GM12892 (cell line): Measurements from ENCODE around the gene MYH6.

Experiments used
- POLR2A ChIP-seq: IDR thresholded peaks from 2 replicates; pipeline ENCODE4 v1.6.1; 2011; ENCODE audit warnings: low read depth, low read length, control low read depth
- POLR2AphosphoS5 ChIP-seq: IDR thresholded peaks from 2 replicates; pipeline ENCODE4 v1.6.1; 2011; ENCODE audit warnings: low read depth, low read length, control low read depth
- TAF1 ChIP-seq: IDR thresholded peaks from 2 replicates; pipeline ENCODE4 v1.6.1; 2011; ENCODE audit warnings: low read depth, mild to moderate bottlenecking, control low read depth, low read length, borderline replicate concordance

- TF ChIP-seq POLR2AphosphoS5: no peak
- no peak for TF ChIP-seq POLR2A
- TF ChIP-seq TAF1: no peak
Measured at GRCh38 chr14:23378612-23379220, 29.4 kb downstream of the MYH6 start.
